K562 (cell line): ENCODE data around the gene FXYD1. TPM values are rescaled to one million over a fixed set of nuclear protein-coding genes. Genes with fewer than 3 reads are reported as not detected.

Source experiments
- ATAC-seq: fragments of 200-7000 bp; cut with Tn5 transposase; 3 replicates; pipeline ENCODE4 v1.9.1; 2020; ENCODE audit warnings: moderate library complexity
- BruUV-seq: library from RNA; stranded (reverse); fragments of 400-500 nt; replicated peaks from 2 replicates; lab custom pipeline; 2021; lab: Mats Ljungman, UMichigan
- CTCF ChIA-PET: fragments of 300-600 bp; formaldehyde crosslinking; extraction: SDS; loops from one replicate; lab custom pipeline; 2021; ENCODE audit warnings: low intra/inter-chr PET ratio; lab: Yijun Ruan, JAX
- POLR2A ChIA-PET: fragments of 300-600, 350-650 bp; sonication (Branson Sonifier 250); formaldehyde crosslinking; extraction: SDS; loops from one replicate; lab custom pipeline; 2021; ENCODE audit warnings: antibody characterized with exemption, inconsistent platforms; lab: Yijun Ruan, JAX
- DNase-seq, 4 experiments: peaks; one replicate each; pipeline versions ENCODE4 v3.0.0 to v3.0.0-alpha.2; 2011 to 2018; ENCODE audit warnings: low spot score in 3 of 4, mixed read lengths in 3 of 4; ENCODE audit errors: extremely low read depth in 1 of 4
- FAIRE-seq: peaks from 2 replicates; lab custom pipeline; 2011; peaks lifted over from hg19 to GRCh38; lab: Jason Lieb, UNC
- H2AFZ ChIP-seq: 2 replicates; pipeline ENCODE4 v1.6.0; 2011; ENCODE audit warnings: low read depth, low read length, control low read depth, inconsistent platforms
- H3K27ac ChIP-seq: fragments of 200-600 bp; 3 replicates; pipeline ENCODE4 v1.8.0; 2011; ENCODE audit warnings: low read depth, mild to moderate bottlenecking, control low read depth, inconsistent platforms, low read length, moderate library complexity, mixed read lengths; ENCODE audit errors: extremely low read depth
- H3K27me3 ChIP-seq, 2 experiments: fragments of 300-600 bp in 1 of 2; 2 replicates in 1 of 2; 3 replicates in 1 of 2; pipeline versions ENCODE4 v1.6.0 to v1.8.0; 2011; ENCODE audit warnings: inconsistent platforms in 2 of 2, low read length in 2 of 2, mild to moderate bottlenecking in 1 of 2, mixed read lengths in 1 of 2, moderate library complexity in 1 of 2; ENCODE audit not compliant: control insufficient read depth in 2 of 2, insufficient read depth in 2 of 2
- H3K36me3 ChIP-seq: fragments of 300-600 bp; 3 replicates; pipeline ENCODE4 v1.8.0; 2011; ENCODE audit warnings: mild to moderate bottlenecking, low read length, inconsistent platforms; ENCODE audit not compliant: control insufficient read depth, insufficient read depth
- H3K4me1 ChIP-seq, 2 experiments: fragments of 200-600 bp in 1 of 2; replicated peaks in 1 of 2; 2 replicates in 1 of 2; 3 replicates in 1 of 2; pipeline versions ENCODE4 v1.5.1 to v1.8.0; 2011; ENCODE audit warnings: inconsistent platforms in 2 of 2, low read length in 2 of 2, mild to moderate bottlenecking in 1 of 2, mixed read lengths in 1 of 2, moderate library complexity in 1 of 2; ENCODE audit not compliant: control insufficient read depth in 2 of 2, insufficient read depth in 2 of 2
- H3K4me2 ChIP-seq: 2 replicates; pipeline ENCODE4 v1.6.1; 2011; ENCODE audit warnings: low read length, control low read depth, inconsistent platforms, mixed read lengths; ENCODE audit not compliant: insufficient read depth
- H3K4me3 ChIP-seq: fragments of 200-600 bp; sonication (generic), shearing (Covaris generic); 2 replicates; pipeline ENCODE4 v1.5.1; 2016; ENCODE audit warnings: control low read depth, inconsistent platforms
- H3K79me2 ChIP-seq: fragments of 200-600 bp; 3 replicates; pipeline ENCODE4 v1.8.0; 2011; ENCODE audit warnings: low read length, inconsistent platforms; ENCODE audit not compliant: control insufficient read depth, insufficient read depth
- H3K9ac ChIP-seq, 2 experiments: 2 replicates each; pipeline versions ENCODE4 v1.6.0 to v1.6.1; 2011; ENCODE audit warnings: low read depth in 2 of 2, low read length in 2 of 2, control low read depth in 1 of 2, inconsistent platforms in 1 of 2, mild to moderate bottlenecking in 1 of 2, mixed read lengths in 1 of 2; ENCODE audit not compliant: insufficient read depth in 1 of 2
- H3K9me1 ChIP-seq: one replicate; pipeline ENCODE4 v1.6.0; 2011; ENCODE audit warnings: inconsistent platforms, mild to moderate bottlenecking, low read length, moderate library complexity; ENCODE audit not compliant: control insufficient read depth, insufficient read depth
- H3K9me3 ChIP-seq: replicated peaks from 2 replicates; pipeline ENCODE4 v1.5.1; 2011; ENCODE audit warnings: low read depth, low read length, inconsistent platforms; ENCODE audit not compliant: control insufficient read depth, insufficient read depth
- H4K20me1 ChIP-seq: replicated peaks from 2 replicates; pipeline ENCODE4 v1.6.1; 2011; ENCODE audit warnings: low read length, inconsistent platforms, mixed read lengths; ENCODE audit not compliant: control insufficient read depth, insufficient read depth
- NFIC ChIP-seq: fragments of 450-650 bp; IDR thresholded peaks from 2 replicates; pipeline ENCODE4 v1.6.1; 2017; ENCODE audit warnings: mild to moderate bottlenecking, inconsistent platforms
- ZC3H8 ChIP-seq: fragments of 450-650 bp; IDR thresholded peaks from 2 replicates; pipeline ENCODE4 v1.6.1; 2017
- ZNF121 ChIP-seq: sonication (generic); formaldehyde crosslinking; conservative IDR thresholded peaks from 2 replicates; pipeline ENCODE4 v1.8.0; 2022; ENCODE audit warnings: missing genetic modification reagents
- ZNF239 ChIP-seq: fragments of 250-450 bp; sonication (Bioruptor Pico); IDR thresholded peaks from 2 replicates; pipeline ENCODE4 v1.4.0; 2020; ENCODE audit warnings: mild to moderate bottlenecking
- ZNF347 ChIP-seq: fragments of 450-650 bp; formaldehyde crosslinking; IDR thresholded peaks from 2 replicates; pipeline ENCODE4 v1.4.0; 2020; ENCODE audit warnings: low read depth, mild to moderate bottlenecking, moderate library complexity
- ZNF384 ChIP-seq: IDR thresholded peaks from 2 replicates; pipeline ENCODE4 v1.6.1; 2012; ENCODE audit warnings: low read depth, low read length, improper control_type of control experiment
- WGBS: fragments of 100-300 bp; shearing (Covaris generic); methylation state at CpG from one replicate; pipeline ENCODE4 v1.1.6; 2016; ENCODE audit warnings: low coverage, mixed read lengths; ENCODE audit not compliant: insufficient coverage; ENCODE audit errors: missing lambda C conversion rate; 5-methylcytosine and 5-hydroxymethylcytosine counted together
- in situ Hi-C: fragments of 300-500 bp; cut with MboI; formaldehyde crosslinking; loops from 4 replicates; pipeline ENCODE4 v1.15.0; 2018; ENCODE audit warnings: inconsistent platforms, mixed read lengths
- intact Hi-C: fragments of 100-400 bp; cut with micrococcal nuclease; formaldehyde crosslinking; loops from 2 replicates; pipeline ENCODE4 v1.14.2; 2022
- polyA plus RNA-seq, 8 experiments: library from polyadenylated mRNA; depleted of rRNA in 4 of 8; stranded (reverse) in 5 of 8; unstranded in 3 of 8; fragments of >200 nt; fragmentation: Nextera tagmentation in 2 of 8; fragmentation: Illumina TruSeq in 1 of 8; extraction: Ambion mirVana in 2 of 8; extraction: Trizol in 1 of 8; gene quantifications; 2 replicates each; pipeline versions ENCODE4 v1.2.1 to v1.2.3, GENCODE V29; 2011 to 2014; ENCODE audit warnings: inconsistent platforms in 1 of 8, missing spikeins in 1 of 8
- total RNA-seq, 7 experiments: library from RNA; depleted of rRNA in 6 of 7; stranded (reverse); fragments of >200 nt in 6 of 7; fragmentation: Illumina TruSeq in 2 of 7; extraction: Trizol in 2 of 7; gene quantifications; 2 replicates each; pipeline versions ENCODE4 v1.2.1 to v1.2.3, GENCODE V29; 2011 to 2021; ENCODE audit warnings: low replicate concordance in 1 of 7
- TF ChIP-seq, protein P1 (sequence below): fragments of 200-800 bp; sonication (Bioruptor generic); IDR thresholded peaks from 2 replicates; pipeline ENCODE4 v1.6.1; 2017; ENCODE audit warnings: missing genetic modification characterization, missing compliant biosample characterization
- TF ChIP-seq, protein P2 (sequence below): fragments of 450-650 bp; IDR thresholded peaks from 2 replicates; pipeline ENCODE4 v1.6.1; 2016; ENCODE audit warnings: missing biosample characterization, missing genetic modification characterization

The FXYD1 gene
- total and polyA plus RNA-seq, 9 of the 15 experiments (the other 6 are each of a cell fraction or from before 2014, with no cell fraction given) = 0.40 to 3.2 (median 1.8) TPM; not detected in 3

GRCh38 chr19:35098413-35099049 is 40.1 kb upstream of the FXYD1 start:
- H3K9ac ChIP-seq = peak overlapping the region in 1 of 2 experiments; percentile 64; a peak in 2 of 4 replicates

GRCh38 chr19:35099155-35099896 is 39.3 kb upstream of the FXYD1 start:
- ATAC-seq (no peak; the same call in 2 of the 3 replicates), DNase-seq (no peak), FAIRE-seq (no peak)
- BruUV-seq = no TSS peak
- Histone ChIP-seq H3K79me2 (no peaks in the 10 kb centered on the region), H3K27ac (no peak overlapping the region), H3K27me3 (no peaks in the 10 kb centered on the region), H3K9ac (peak overlapping the region in 1 of 2 experiments; percentile 64; a peak in 2 of 4 replicates), H3K9me3 (no peaks in the 10 kb centered on the region), H3K9me1 (no peaks in the 10 kb centered on the region), H3K4me1 (peaks cover 2 to 30% of the 10 kb centered on the region in 2 experiments; a peak in 3 of 5 replicates), H3K4me3 (no peak overlapping the region), H2AFZ (no peak overlapping the region), H4K20me1 (no peaks in the 10 kb centered on the region), H3K4me2 (no peak overlapping the region), H3K36me3 (no peaks in the 10 kb centered on the region)
- POLR2A ChIA-PET = interaction anchor here (1.4 to 2.0 kb wide), 2 partner anchors 12 to 13 kb away, joined by 3 to 6 read pairs; no protein-coding TSS in a partner anchor
- CTCF ChIA-PET = no interaction called here
- intact Hi-C loops (loop anchor here (10.0 kb wide), 1 partner anchor 55 kb away; the partner anchor contains the start of gene HPN), in situ Hi-C loops (no loop called here)
- WGBS = 44% methylated on average over 20 of the region's 21 CpGs
- TF ChIP-seq ZNF384 (0 out of 2 replicates have a peak, but pooled peaks have one; percentile 18), ZC3H8 (no peak), ZNF347 (CRISPR knock-in tag) (no peak), ZNF121 (peak; percentile 91)
- TF ChIP-seq, protein P1, sequence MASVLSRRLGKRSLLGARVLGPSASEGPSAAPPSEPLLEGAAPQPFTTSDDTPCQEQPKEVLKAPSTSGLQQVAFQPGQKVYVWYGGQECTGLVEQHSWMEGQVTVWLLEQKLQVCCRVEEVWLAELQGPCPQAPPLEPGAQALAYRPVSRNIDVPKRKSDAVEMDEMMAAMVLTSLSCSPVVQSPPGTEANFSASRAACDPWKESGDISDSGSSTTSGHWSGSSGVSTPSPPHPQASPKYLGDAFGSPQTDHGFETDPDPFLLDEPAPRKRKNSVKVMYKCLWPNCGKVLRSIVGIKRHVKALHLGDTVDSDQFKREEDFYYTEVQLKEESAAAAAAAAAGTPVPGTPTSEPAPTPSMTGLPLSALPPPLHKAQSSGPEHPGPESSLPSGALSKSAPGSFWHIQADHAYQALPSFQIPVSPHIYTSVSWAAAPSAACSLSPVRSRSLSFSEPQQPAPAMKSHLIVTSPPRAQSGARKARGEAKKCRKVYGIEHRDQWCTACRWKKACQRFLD (CRISPR knock-in tag) = no peak
- TF ChIP-seq, protein P2, sequence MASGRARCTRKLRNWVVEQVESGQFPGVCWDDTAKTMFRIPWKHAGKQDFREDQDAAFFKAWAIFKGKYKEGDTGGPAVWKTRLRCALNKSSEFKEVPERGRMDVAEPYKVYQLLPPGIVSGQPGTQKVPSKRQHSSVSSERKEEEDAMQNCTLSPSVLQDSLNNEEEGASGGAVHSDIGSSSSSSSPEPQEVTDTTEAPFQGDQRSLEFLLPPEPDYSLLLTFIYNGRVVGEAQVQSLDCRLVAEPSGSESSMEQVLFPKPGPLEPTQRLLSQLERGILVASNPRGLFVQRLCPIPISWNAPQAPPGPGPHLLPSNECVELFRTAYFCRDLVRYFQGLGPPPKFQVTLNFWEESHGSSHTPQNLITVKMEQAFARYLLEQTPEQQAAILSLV (tag) = no peak

More at GRCh38 chr19:35098413-35099049, 40.1 kb upstream of the FXYD1 start:
- no peaks in the 10 kb centered on the region for H3K9me1 ChIP-seq
- no peak overlapping the region for H2AFZ ChIP-seq
- WGBS = 71% methylated on average over 22 of the region's 29 CpGs
- H3K4me3 ChIP-seq = no peak overlapping the region
- FAIRE-seq (no peak), DNase-seq (no peak), ATAC-seq (no peak; the same call in 2 of the 3 replicates)
- no peak overlapping the region for H3K4me2 ChIP-seq
- H3K36me3 ChIP-seq = no peaks in the 10 kb centered on the region
- in situ Hi-C loops = no loop called here
- no peak overlapping the region for H3K27ac ChIP-seq
- no TSS peak for BruUV-seq
- ChIA-PET CTCF (no interaction called here), POLR2A (interaction anchor here (1.0 to 2.0 kb wide), 5 partner anchors 8 to 107 kb away, joined by 3 to 6 read pairs (median 4); no protein-coding TSS in a partner anchor)
- no peaks in the 10 kb centered on the region for H4K20me1 ChIP-seq
- H3K79me2 ChIP-seq = no peaks in the 10 kb centered on the region
- H3K4me1 ChIP-seq = peaks cover 3 to 35% of the 10 kb centered on the region in 2 experiments; a peak in 4 of 5 replicates
- intact Hi-C loops = loop anchor here (10.0 kb wide), 1 partner anchor 54 kb away; the partner anchor contains the start of gene HPN
- H3K9me3 ChIP-seq = no peaks in the 10 kb centered on the region
- TF ChIP-seq ZNF239 (CRISPR knock-in tag) (no peak), NFIC (peak; percentile 15; the same call in 1 of the 2 replicates)
- H3K27me3 ChIP-seq = no peaks in the 10 kb centered on the region
